PC-3 (cell line): ENCODE measurements around the gene SLC35E2B. TPM values are rescaled to one million over a fixed set of nuclear protein-coding genes. Genes with fewer than 3 reads are reported as not detected.
A peak's percentile ranks its signal among the peaks of the same experiment; 100 is the strongest.

ENCODE experiments used
- ATAC-seq: fragments of 200-7000 bp; cut with Tn5 transposase; 2 replicates; pipeline ENCODE4 v1.9.1; 2020; ENCODE audit warnings: mild to moderate bottlenecking, moderate library complexity
- BruUV-seq: library from RNA; stranded (reverse); fragments of 400-500 nt; replicated peaks from 2 replicates; lab custom pipeline; 2021; lab: Mats Ljungman, UMichigan
- CTCF ChIA-PET: fragments of 300-600 bp; sonication (Branson Sonifier 250); formaldehyde crosslinking; loops from one replicate; lab custom pipeline; 2022; ENCODE audit warnings: antibody characterized with exemption; lab: Charles Lee
- POLR2A ChIA-PET: fragments of 300-600 bp; sonication (Branson Sonifier 250); formaldehyde crosslinking; loops from one replicate; lab custom pipeline; 2022; ENCODE audit warnings: antibody characterized with exemption; ENCODE audit not compliant: unreplicated experiment; lab: Charles Lee
- DNase-seq: peaks from one replicate; pipeline ENCODE4 v3.0.0-alpha.2; 2015
- H2AFZ ChIP-seq: fragments of 300-600 bp; sonication (generic); 2 replicates; pipeline ENCODE4 v1.6.0; 2016; ENCODE audit warnings: antibody characterized with exemption, low read length
- H3F3A ChIP-seq: fragments of 300-600 bp; sonication (generic); one replicate; pipeline ENCODE4 v1.6.0; 2017; ENCODE audit warnings: antibody characterized with exemption, low read length, control low read depth, mild to moderate bottlenecking; ENCODE audit not compliant: unreplicated experiment
- H3K27ac ChIP-seq: fragments of 300-600 bp; sonication (generic); 2 replicates; pipeline ENCODE4 v1.5.1; 2016; ENCODE audit warnings: mild to moderate bottlenecking, low read length
- H3K27me3 ChIP-seq: fragments of 300-600 bp; sonication (generic); 2 replicates; pipeline ENCODE4 v1.6.1; 2016; ENCODE audit warnings: low read length, mixed read lengths
- H3K36me3 ChIP-seq: fragments of 300-600 bp; sonication (generic); 2 replicates; pipeline ENCODE4 v1.6.1; 2016; ENCODE audit warnings: low read depth, mixed run types, low read length, mixed read lengths
- H3K4me1 ChIP-seq: fragments of 300-600 bp; sonication (generic); 2 replicates; pipeline ENCODE4 v1.5.1; 2016; ENCODE audit warnings: low read length; ENCODE audit not compliant: insufficient read depth
- H3K4me2 ChIP-seq: fragments of 300-600 bp; sonication (generic); 2 replicates; pipeline ENCODE4 v1.6.0; 2016; ENCODE audit warnings: low read length
- H3K4me3 ChIP-seq: fragments of 300-600 bp; sonication (generic); 2 replicates; pipeline ENCODE4 v1.5.1; 2016; ENCODE audit warnings: mild to moderate bottlenecking, low read length, mixed read lengths
- H3K79me2 ChIP-seq: fragments of 300-600 bp; sonication (generic); 2 replicates; pipeline ENCODE4 v1.6.1; 2017; ENCODE audit warnings: low read length, mixed read lengths
- H3K9ac ChIP-seq: fragments of 300-600 bp; sonication (generic); 2 replicates; pipeline ENCODE4 v1.6.0; 2016; ENCODE audit warnings: mild to moderate bottlenecking, low read length
- H3K9me2 ChIP-seq: fragments of 300-600 bp; sonication (generic); replicated peaks from 2 replicates; pipeline ENCODE4 v1.6.1; 2016; ENCODE audit warnings: mixed run types, low read length, mixed read lengths
- H3K9me3 ChIP-seq: fragments of 300-600 bp; sonication (generic); 2 replicates; pipeline ENCODE4 v1.6.1; 2016; ENCODE audit warnings: low read length, mixed read lengths
- H4K20me1 ChIP-seq: fragments of 300-600 bp; sonication (generic); 2 replicates; pipeline ENCODE4 v1.6.1; 2016; ENCODE audit warnings: low read length, mixed read lengths
- EZH2 ChIP-seq: fragments of 300-600 bp; sonication (generic); IDR thresholded peaks from one replicate; pipeline ENCODE4 v1.6.1; 2017; ENCODE audit warnings: antibody characterized with exemption, mild to moderate bottlenecking, low read length; ENCODE audit not compliant: unreplicated experiment
- EZH2phosphoT487 ChIP-seq: fragments of 300-600 bp; sonication (generic); IDR thresholded peaks from 2 replicates; pipeline ENCODE4 v1.6.1; 2018; ENCODE audit warnings: mild to moderate bottlenecking, antibody characterized with exemption, low read length, borderline replicate concordance
- intact Hi-C: fragments of 100-400 bp; cut with micrococcal nuclease; formaldehyde crosslinking; loops from 2 replicates; pipeline ENCODE4 v1.9.0; 2023
- total RNA-seq: library from RNA; depleted of rRNA; stranded (reverse); fragments of >200 nt; gene quantifications from 2 replicates; pipeline ENCODE4 v1.2.3, GENCODE V29; 2014
- TF ChIP-seq, protein P1 (sequence below): fragments of 300-600 bp; sonication (generic); conservative IDR thresholded peaks from 2 replicates; pipeline ENCODE4 v1.5.1; 2017; ENCODE audit warnings: antibody characterized with exemption, low read depth, mild to moderate bottlenecking, low read length

SLC35E2B gene
- total RNA-seq, 1 experiment from 2014 or later, result 38.1 TPM

DNA sequence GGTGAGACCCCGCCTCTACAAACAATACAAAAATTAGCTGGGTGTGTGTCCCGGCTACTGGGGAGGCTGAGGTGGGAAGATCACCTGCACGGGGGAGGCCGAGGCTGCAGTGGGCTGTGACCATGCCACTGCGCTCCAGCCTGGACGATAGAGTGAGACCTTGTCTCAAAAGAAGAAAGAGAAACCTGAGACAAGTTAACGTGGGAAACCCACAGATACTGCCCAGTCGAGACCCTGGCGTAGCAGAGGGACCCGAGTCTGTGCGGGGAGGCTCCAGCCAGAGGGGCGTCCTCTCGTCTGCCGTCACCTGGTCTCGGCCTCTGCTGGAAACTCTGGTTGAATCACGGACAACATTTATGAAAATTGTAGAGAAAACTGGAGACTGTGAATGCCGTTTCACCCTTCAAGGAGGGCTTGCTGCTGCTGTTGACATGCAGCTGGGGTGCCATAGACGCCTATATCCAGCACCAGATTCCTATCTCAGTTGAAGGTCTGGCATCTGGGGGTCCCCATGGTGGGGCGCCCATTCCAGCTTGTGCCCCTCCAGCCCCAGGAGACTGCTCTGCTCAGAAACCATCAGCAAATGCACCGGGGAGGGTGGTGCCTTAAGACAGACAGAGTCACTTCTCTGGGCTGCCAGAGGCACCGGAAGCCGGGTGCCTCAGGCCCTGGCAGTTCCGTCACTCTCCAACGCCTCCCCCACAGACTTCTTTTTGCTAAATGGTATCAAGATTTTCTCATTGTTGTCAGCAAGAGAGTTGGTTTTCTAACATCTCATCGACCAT is 20.2 kb downstream of the SLC35E2B start:
- TF ChIP-seq EZH2phosphoT487 (no peak), EZH2 (no peak)
- TF ChIP-seq, protein P1, sequence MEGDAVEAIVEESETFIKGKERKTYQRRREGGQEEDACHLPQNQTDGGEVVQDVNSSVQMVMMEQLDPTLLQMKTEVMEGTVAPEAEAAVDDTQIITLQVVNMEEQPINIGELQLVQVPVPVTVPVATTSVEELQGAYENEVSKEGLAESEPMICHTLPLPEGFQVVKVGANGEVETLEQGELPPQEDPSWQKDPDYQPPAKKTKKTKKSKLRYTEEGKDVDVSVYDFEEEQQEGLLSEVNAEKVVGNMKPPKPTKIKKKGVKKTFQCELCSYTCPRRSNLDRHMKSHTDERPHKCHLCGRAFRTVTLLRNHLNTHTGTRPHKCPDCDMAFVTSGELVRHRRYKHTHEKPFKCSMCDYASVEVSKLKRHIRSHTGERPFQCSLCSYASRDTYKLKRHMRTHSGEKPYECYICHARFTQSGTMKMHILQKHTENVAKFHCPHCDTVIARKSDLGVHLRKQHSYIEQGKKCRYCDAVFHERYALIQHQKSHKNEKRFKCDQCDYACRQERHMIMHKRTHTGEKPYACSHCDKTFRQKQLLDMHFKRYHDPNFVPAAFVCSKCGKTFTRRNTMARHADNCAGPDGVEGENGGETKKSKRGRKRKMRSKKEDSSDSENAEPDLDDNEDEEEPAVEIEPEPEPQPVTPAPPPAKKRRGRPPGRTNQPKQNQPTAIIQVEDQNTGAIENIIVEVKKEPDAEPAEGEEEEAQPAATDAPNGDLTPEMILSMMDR, result no peak
- Histone ChIP-seq H3K4me2 (no peak overlapping the region), H3K36me3 (peaks cover 9% of the 10 kb centered on the region; the same call in 1 of the 2 replicates), H4K20me1 (no peaks in the 10 kb centered on the region), H3K79me2 (no peaks in the 10 kb centered on the region), H3K9ac (no peak overlapping the region), H3K9me3 (no peaks in the 10 kb centered on the region), H3K9me2 (no peaks in the 10 kb centered on the region), H3K4me3 (no peak overlapping the region), H3K27ac (no peak overlapping the region), H2AFZ (no peak overlapping the region), H3K27me3 (no peaks in the 10 kb centered on the region), H3F3A (no peaks in the 10 kb centered on the region), H3K4me1 (no peaks in the 10 kb centered on the region)
- ATAC-seq (no peak), DNase-seq (no peak)
- intact Hi-C loops, result no loop called here
- TSS peak; percentile 1 for BruUV-seq
- ChIA-PET POLR2A (no interaction called here), CTCF (no interaction called here)

DNA sequence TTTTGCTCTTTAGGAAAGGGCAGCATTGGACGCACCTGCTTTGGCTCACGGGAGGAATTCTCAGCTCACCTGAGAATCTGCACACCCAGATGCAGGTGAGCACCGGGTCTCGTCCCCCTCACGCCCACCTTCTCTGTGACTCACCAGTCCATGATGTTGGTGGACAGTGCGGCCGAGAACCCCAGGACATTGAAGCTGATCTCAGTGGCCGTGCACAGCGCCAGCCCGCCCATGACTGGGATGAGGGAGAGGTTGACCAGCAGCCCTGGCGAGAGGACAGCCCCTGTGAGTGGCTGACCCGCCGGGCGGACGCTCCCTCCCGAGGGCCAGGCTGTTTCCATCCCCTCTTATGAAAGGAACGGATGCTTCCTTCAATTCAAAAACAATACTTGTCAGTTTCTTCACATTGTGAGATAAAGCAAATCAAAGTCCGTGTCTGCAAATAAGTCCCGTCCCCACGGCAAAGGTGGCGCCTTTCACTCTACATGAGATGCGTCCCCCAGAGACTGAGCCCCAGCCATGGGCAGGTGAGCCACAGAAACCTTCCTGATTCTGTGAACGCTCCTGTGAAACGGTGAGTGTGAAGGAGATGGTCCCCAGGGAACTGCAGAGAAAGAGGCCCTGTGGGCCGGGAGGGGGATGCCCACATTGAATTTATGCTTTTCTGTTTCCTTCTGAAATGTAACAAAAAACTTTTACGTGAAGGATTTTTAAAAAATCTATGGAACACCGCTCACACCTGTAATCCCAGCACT is 21.1 kb downstream of the SLC35E2B start:
- H3K9me2 ChIP-seq, result no peaks in the 10 kb centered on the region
- BruUV-seq, result no TSS peak
- no peaks in the 10 kb centered on the region for H3K4me1 ChIP-seq
- no peaks in the 10 kb centered on the region for H3K27me3 ChIP-seq
- intact Hi-C loops, result no loop called here
- CTCF ChIA-PET, result no interaction called here
- H3K9ac ChIP-seq, result no peak overlapping the region
- H3K79me2 ChIP-seq, result no peaks in the 10 kb centered on the region
- DNase-seq (no peak), ATAC-seq (no peak)
- no peaks in the 10 kb centered on the region for H3K9me3 ChIP-seq
- TF ChIP-seq EZH2 (no peak), EZH2phosphoT487 (no peak)
- TF ChIP-seq, protein P1, result no peak
- no peaks in the 10 kb centered on the region for H4K20me1 ChIP-seq
- H3F3A ChIP-seq, result no peaks in the 10 kb centered on the region
- no peak overlapping the region for H3K4me3 ChIP-seq
- H3K36me3 ChIP-seq, result peaks cover 9% of the 10 kb centered on the region
- H2AFZ ChIP-seq, result no peak overlapping the region
- no peak overlapping the region for H3K27ac ChIP-seq
- POLR2A ChIA-PET, result no interaction called here
- H3K4me2 ChIP-seq, result no peak overlapping the region
